ENCODE data around the gene CES3. TPM values are rescaled to one million over a fixed set of nuclear protein-coding genes. Genes with fewer than 3 reads are reported as not detected.
"Not testable (repeated sequence)": the region's sequence is repeated elsewhere in the genome, so short reads cannot be mapped to it uniquely, and the experiment has no call there.

The CES3 gene
- total and polyA plus RNA-seq, 4 donors, result 0.15 to 2.4 (median 1.3) TPM

GRCh38 chr16:66993558-66993957, 32.5 kb downstream of the CES3 start:
- H3K36me3 ChIP-seq (ENCODE audit: control insufficient read depth in 1 of 2, insufficient read depth in 2 of 2, low read length in 1 of 2); H3K4me1 ChIP-seq (ENCODE audit: control insufficient read depth in 1 of 2, insufficient read depth in 2 of 2, low read length in 2 of 2); H3K9me3 ChIP-seq (ENCODE audit: control insufficient read depth, low read length); H3K27ac ChIP-seq (ENCODE audit: low read depth in 1 of 2, low read length in 2 of 2); ATAC-seq (ENCODE audit: low FRiP score); intact Hi-C loops (cut with DNase I); DNase-seq; H3K4me3 ChIP-seq (ENCODE audit: low read length in 2 of 2); H3K27me3 ChIP-seq (ENCODE audit: control insufficient read depth in 1 of 2, insufficient read depth in 2 of 2, low read length in 1 of 2): not testable (repeated sequence)
- 95% methylated on average over 12 of the region's 12 CpGs for WGBS, 2 donors

GRCh38 chr16:66996324-66996982, 35.4 kb downstream of the CES3 start:
- Histone ChIP-seq H3K27ac (ENCODE audit: low read depth in 1 of 2, low read length in 2 of 2) (peak overlapping the region in 1 of 2 donors; percentile 64), H3K4me1 (ENCODE audit: control insufficient read depth in 1 of 2, insufficient read depth in 2 of 2, low read length in 2 of 2) (no peaks in the 10 kb centered on the region), H3K9me3 (ENCODE audit: control insufficient read depth, low read length) (no peaks in the 10 kb centered on the region), H3K27me3 (ENCODE audit: control insufficient read depth in 1 of 2, insufficient read depth in 2 of 2, low read length in 1 of 2) (no peaks in the 10 kb centered on the region), H3K36me3 (ENCODE audit: control insufficient read depth in 1 of 2, insufficient read depth in 2 of 2, low read length in 1 of 2) (no peaks in the 10 kb centered on the region), H3K4me3 (ENCODE audit: low read length in 2 of 2) (no peak overlapping the region)
- DNase-seq (peak; percentile 58 to 80), ATAC-seq (ENCODE audit: low FRiP score) (peak; percentile 61)
- WGBS, 2 donors, result 40 to 45% methylated on average over 6 of the region's 6 CpGs
- intact Hi-C loops (cut with DNase I), result no loop called here

GRCh38 chr16:66996983-66997358, 35.9 kb downstream of the CES3 start:
- H3K4me3 ChIP-seq (ENCODE audit: low read length in 2 of 2), result no peak overlapping the region
- H3K27ac ChIP-seq (ENCODE audit: low read depth in 1 of 2, low read length in 2 of 2), result peak overlapping the region in 1 of 2 donors; percentile 64
- H3K36me3 ChIP-seq (ENCODE audit: control insufficient read depth in 1 of 2, insufficient read depth in 2 of 2, low read length in 1 of 2), result no peaks in the 10 kb centered on the region
- WGBS, 2 donors, result 47 to 51% methylated on average over 3 of the region's 3 CpGs
- no peaks in the 10 kb centered on the region for H3K27me3 ChIP-seq (ENCODE audit: control insufficient read depth in 1 of 2, insufficient read depth in 2 of 2, low read length in 1 of 2)
- ATAC-seq (ENCODE audit: low FRiP score), result no peak
- no peaks in the 10 kb centered on the region for H3K4me1 ChIP-seq (ENCODE audit: control insufficient read depth in 1 of 2, insufficient read depth in 2 of 2, low read length in 2 of 2)
- intact Hi-C loops (cut with DNase I), result no loop called here
- DNase-seq, result no peak
- H3K9me3 ChIP-seq (ENCODE audit: control insufficient read depth, low read length), result no peaks in the 10 kb centered on the region

GRCh38 chr16:67000384-67001351, 39.6 kb downstream of the CES3 start:
- Histone ChIP-seq H3K9me3 (ENCODE audit: control insufficient read depth, low read length) (no peaks in the 10 kb centered on the region), H3K36me3 (ENCODE audit: control insufficient read depth in 1 of 2, insufficient read depth in 2 of 2, low read length in 1 of 2) (no peaks in the 10 kb centered on the region), H3K4me1 (ENCODE audit: control insufficient read depth in 1 of 2, insufficient read depth in 2 of 2, low read length in 2 of 2) (no peaks in the 10 kb centered on the region), H3K27me3 (ENCODE audit: control insufficient read depth in 1 of 2, insufficient read depth in 2 of 2, low read length in 1 of 2) (no peaks in the 10 kb centered on the region), H3K4me3 (ENCODE audit: low read length in 2 of 2) (peak overlapping the region; percentile 12 to 15), H3K27ac (ENCODE audit: low read depth in 1 of 2, low read length in 2 of 2) (no peak overlapping the region)
- 5% methylated on average over 76 to 89 of the region's 89 CpGs for WGBS, 2 donors
- peak; percentile 58 for ATAC-seq (ENCODE audit: low FRiP score)
- DNase-seq, result peak; percentile 63 to 82
- intact Hi-C loops (cut with DNase I), result no loop called here

- intact Hi-C loops (cut with DNase I), result no loop called here
- Histone ChIP-seq H3K27me3 (ENCODE audit: control insufficient read depth in 1 of 2, insufficient read depth in 2 of 2, low read length in 1 of 2) (no peaks in the 10 kb centered on the region), H3K36me3 (ENCODE audit: control insufficient read depth in 1 of 2, insufficient read depth in 2 of 2, low read length in 1 of 2) (no peaks in the 10 kb centered on the region), H3K4me3 (ENCODE audit: low read length in 2 of 2) (no peak overlapping the region), H3K9me3 (ENCODE audit: control insufficient read depth, low read length) (no peaks in the 10 kb centered on the region), H3K27ac (ENCODE audit: low read depth in 1 of 2, low read length in 2 of 2) (no peak overlapping the region), H3K4me1 (ENCODE audit: control insufficient read depth in 1 of 2, insufficient read depth in 2 of 2, low read length in 2 of 2) (no peaks in the 10 kb centered on the region)
- ATAC-seq (ENCODE audit: low FRiP score) (no peak), DNase-seq (no peak)
- WGBS, 2 donors, result 89 to 100% methylated on average over 3 of the region's 3 CpGs
Observed at GRCh38 chr16:67001726-67002125, 40.7 kb downstream of the CES3 start.

- H3K9me3 ChIP-seq (ENCODE audit: control insufficient read depth, low read length), result no peaks in the 10 kb centered on the region
- no peaks in the 10 kb centered on the region for H3K27me3 ChIP-seq (ENCODE audit: control insufficient read depth in 1 of 2, insufficient read depth in 2 of 2, low read length in 1 of 2)
- no peak for ATAC-seq (ENCODE audit: low FRiP score)
- 89 to 90% methylated on average over 12 of the region's 12 CpGs for WGBS, 2 donors
- intact Hi-C loops (cut with DNase I), result no loop called here
- H3K27ac ChIP-seq (ENCODE audit: low read depth in 1 of 2, low read length in 2 of 2), result no peak overlapping the region
- H3K4me3 ChIP-seq (ENCODE audit: low read length in 2 of 2), result no peak overlapping the region
- H3K36me3 ChIP-seq (ENCODE audit: control insufficient read depth in 1 of 2, insufficient read depth in 2 of 2, low read length in 1 of 2), result no peaks in the 10 kb centered on the region
- DNase-seq, result no peak
- no peaks in the 10 kb centered on the region for H3K4me1 ChIP-seq (ENCODE audit: control insufficient read depth in 1 of 2, insufficient read depth in 2 of 2, low read length in 2 of 2)
Observed at GRCh38 chr16:67006930-67007658, 46.0 kb downstream of the CES3 start.

- no peaks in the 10 kb centered on the region for H3K4me1 ChIP-seq (ENCODE audit: control insufficient read depth in 1 of 2, insufficient read depth in 2 of 2, low read length in 2 of 2)
- H3K27ac ChIP-seq (ENCODE audit: low read depth in 1 of 2, low read length in 2 of 2), result no peak overlapping the region
- no peaks in the 10 kb centered on the region for H3K9me3 ChIP-seq (ENCODE audit: control insufficient read depth, low read length)
- ATAC-seq (ENCODE audit: low FRiP score) (no peak), DNase-seq (no peak)
- no peak overlapping the region for H3K4me3 ChIP-seq (ENCODE audit: low read length in 2 of 2)
- intact Hi-C loops (cut with DNase I), result no loop called here
- no peaks in the 10 kb centered on the region for H3K36me3 ChIP-seq (ENCODE audit: control insufficient read depth in 1 of 2, insufficient read depth in 2 of 2, low read length in 1 of 2)
- 76 to 79% methylated on average over 1 of the region's 1 CpG for WGBS, 2 donors
- H3K27me3 ChIP-seq (ENCODE audit: control insufficient read depth in 1 of 2, insufficient read depth in 2 of 2, low read length in 1 of 2), result no peaks in the 10 kb centered on the region
Observed at GRCh38 chr16:67009158-67009557, 48.1 kb downstream of the CES3 start.

GRCh38 chr16:67011274-67011673, 50.2 kb downstream of the CES3 start:
- intact Hi-C loops (cut with DNase I), result no loop called here
- H3K4me1 ChIP-seq (ENCODE audit: control insufficient read depth in 1 of 2, insufficient read depth in 2 of 2, low read length in 2 of 2), result no peaks in the 10 kb centered on the region
- H3K9me3 ChIP-seq (ENCODE audit: control insufficient read depth, low read length), result no peaks in the 10 kb centered on the region
- 86 to 94% methylated on average over 2 of the region's 2 CpGs for WGBS, 2 donors
- ATAC-seq (ENCODE audit: low FRiP score) (no peak), DNase-seq (no peak)
- no peaks in the 10 kb centered on the region for H3K36me3 ChIP-seq (ENCODE audit: control insufficient read depth in 1 of 2, insufficient read depth in 2 of 2, low read length in 1 of 2)
- H3K27ac ChIP-seq (ENCODE audit: low read depth in 1 of 2, low read length in 2 of 2), result no peak overlapping the region
- no peak overlapping the region for H3K4me3 ChIP-seq (ENCODE audit: low read length in 2 of 2)
- H3K27me3 ChIP-seq (ENCODE audit: control insufficient read depth in 1 of 2, insufficient read depth in 2 of 2, low read length in 1 of 2), result no peaks in the 10 kb centered on the region
